Gastroesophageal sphincter (tissue), 3 donors: ENCODE measurements around the gene STK32A.

Source experiments
- CTCF ChIP-seq, 4 experiments: fragments of 200-600 bp in 2 of 4; fragments of 450-650 bp in 2 of 4; sonication (generic) in 1 of 4; IDR thresholded peaks; one replicate each; pipeline ENCODE4 v1.5.1; 2017 to 2019; ENCODE audit warnings: antibody characterized with exemption in 4 of 4, mild to moderate bottlenecking in 2 of 4, moderate library complexity in 2 of 4
- EP300 ChIP-seq: sonication (generic); formaldehyde crosslinking; IDR thresholded peaks from one replicate; pipeline ENCODE4 v1.6.1; 2017; ENCODE audit warnings: antibody characterized with exemption, mild to moderate bottlenecking
- POLR2A ChIP-seq, 2 donors: fragments of 450-650 bp; IDR thresholded peaks; one replicate each; pipeline ENCODE4 v1.6.1; 2017; ENCODE audit warnings: antibody characterized with exemption in 2 of 2, mild to moderate bottlenecking in 2 of 2, moderate library complexity in 1 of 2
- POLR2AphosphoS5 ChIP-seq: sonication (generic); formaldehyde crosslinking; IDR thresholded peaks from one replicate; pipeline ENCODE4 v1.6.1; 2017; ENCODE audit warnings: antibody characterized with exemption

- TF ChIP-seq POLR2A (IDR thresholded peaks at IDR 0.05) (no peak), CTCF (IDR thresholded peaks at IDR 0.05) (no peak), POLR2AphosphoS5 (no peak), EP300 (no peak)
These were observed 8.3 kb upstream of the STK32A start for GRCh38 chr5:147226512-147226911.
